Type B pancreatic cell (in vitro differentiated cells): ENCODE data around the gene XPNPEP1. TPM values are rescaled to one million over a fixed set of nuclear protein-coding genes. Genes with fewer than 3 reads are reported as not detected.

Source experiments
- DNase-seq: peaks from one replicate; pipeline ENCODE4 v3.0.0; 2021; ENCODE audit warnings: mixed read lengths; ENCODE audit not compliant: unreplicated experiment; ENCODE audit errors: extremely low spot score
- H3K27ac Mint-ChIP-seq: 2 replicates; pipeline ENCODE4 v1.8.0; 2021; ENCODE audit warnings: mild to moderate bottlenecking, mixed read lengths
- H3K27me3 Mint-ChIP-seq: 2 replicates; pipeline ENCODE4 v1.8.0; 2021; ENCODE audit warnings: mixed read lengths
- H3K36me3 Mint-ChIP-seq: 2 replicates; pipeline ENCODE4 v1.8.0; 2021; ENCODE audit warnings: mixed read lengths
- H3K4me1 Mint-ChIP-seq: one replicate; pipeline ENCODE4 v1.8.0; 2021; ENCODE audit warnings: mixed read lengths; ENCODE audit not compliant: unreplicated experiment
- H3K4me3 Mint-ChIP-seq: 2 replicates; pipeline ENCODE4 v1.8.0; 2021; ENCODE audit warnings: mild to moderate bottlenecking, mixed read lengths
- H3K9me3 Mint-ChIP-seq: 2 replicates; pipeline ENCODE4 v1.8.0; 2021; ENCODE audit warnings: mixed read lengths
- total RNA-seq: library from RNA; stranded (reverse); gene quantifications from 2 replicates; pipeline ENCODE4 v1.2.1, GENCODE V29; 2021; ENCODE audit warnings: low replicate concordance
- TF ChIP-seq, protein P1 (sequence below): fragments of 200-600 bp; sonication (generic); conservative IDR thresholded peaks from 2 replicates; pipeline ENCODE4 v1.5.0; 2021; ENCODE audit warnings: antibody characterized with exemption, mild to moderate bottlenecking

The XPNPEP1 gene
- total RNA-seq, 1 donor from 2014 or later = 76.6 TPM

- no peaks in the 10 kb centered on the region for H3K9me3 Mint-ChIP-seq
- TF ChIP-seq, protein P1, sequence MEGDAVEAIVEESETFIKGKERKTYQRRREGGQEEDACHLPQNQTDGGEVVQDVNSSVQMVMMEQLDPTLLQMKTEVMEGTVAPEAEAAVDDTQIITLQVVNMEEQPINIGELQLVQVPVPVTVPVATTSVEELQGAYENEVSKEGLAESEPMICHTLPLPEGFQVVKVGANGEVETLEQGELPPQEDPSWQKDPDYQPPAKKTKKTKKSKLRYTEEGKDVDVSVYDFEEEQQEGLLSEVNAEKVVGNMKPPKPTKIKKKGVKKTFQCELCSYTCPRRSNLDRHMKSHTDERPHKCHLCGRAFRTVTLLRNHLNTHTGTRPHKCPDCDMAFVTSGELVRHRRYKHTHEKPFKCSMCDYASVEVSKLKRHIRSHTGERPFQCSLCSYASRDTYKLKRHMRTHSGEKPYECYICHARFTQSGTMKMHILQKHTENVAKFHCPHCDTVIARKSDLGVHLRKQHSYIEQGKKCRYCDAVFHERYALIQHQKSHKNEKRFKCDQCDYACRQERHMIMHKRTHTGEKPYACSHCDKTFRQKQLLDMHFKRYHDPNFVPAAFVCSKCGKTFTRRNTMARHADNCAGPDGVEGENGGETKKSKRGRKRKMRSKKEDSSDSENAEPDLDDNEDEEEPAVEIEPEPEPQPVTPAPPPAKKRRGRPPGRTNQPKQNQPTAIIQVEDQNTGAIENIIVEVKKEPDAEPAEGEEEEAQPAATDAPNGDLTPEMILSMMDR = no peak
- H3K27me3 Mint-ChIP-seq = no peaks in the 10 kb centered on the region
- DNase-seq = no peak
- peaks cover 38% of the 10 kb centered on the region for H3K4me1 Mint-ChIP-seq
- H3K4me3 Mint-ChIP-seq = no peak overlapping the region
- H3K36me3 Mint-ChIP-seq = no peaks in the 10 kb centered on the region
- H3K27ac Mint-ChIP-seq = no peak overlapping the region
Measured at GRCh38 chr10:109932968-109933367, 9.7 kb upstream of the XPNPEP1 start.

GRCh38 chr10:109932391-109932790, 9.1 kb upstream of the XPNPEP1 start:
- H3K4me1 Mint-ChIP-seq = peaks cover 39% of the 10 kb centered on the region
- no peaks in the 10 kb centered on the region for H3K27me3 Mint-ChIP-seq
- no peaks in the 10 kb centered on the region for H3K36me3 Mint-ChIP-seq
- no peaks in the 10 kb centered on the region for H3K9me3 Mint-ChIP-seq
- DNase-seq = no peak
- H3K27ac Mint-ChIP-seq = no peak overlapping the region
- no peak overlapping the region for H3K4me3 Mint-ChIP-seq
- TF ChIP-seq, protein P1 = no peak

- Mint-ChIP-seq H3K9me3 (no peaks in the 10 kb centered on the region), H3K4me1 (peaks cover 39% of the 10 kb centered on the region), H3K36me3 (no peaks in the 10 kb centered on the region), H3K27ac (no peak overlapping the region), H3K27me3 (no peaks in the 10 kb centered on the region), H3K4me3 (no peak overlapping the region)
- TF ChIP-seq, protein P1 = no peak
- no peak for DNase-seq
Measured at GRCh38 chr10:109931163-109931562, 7.9 kb upstream of the XPNPEP1 start.

DNA sequence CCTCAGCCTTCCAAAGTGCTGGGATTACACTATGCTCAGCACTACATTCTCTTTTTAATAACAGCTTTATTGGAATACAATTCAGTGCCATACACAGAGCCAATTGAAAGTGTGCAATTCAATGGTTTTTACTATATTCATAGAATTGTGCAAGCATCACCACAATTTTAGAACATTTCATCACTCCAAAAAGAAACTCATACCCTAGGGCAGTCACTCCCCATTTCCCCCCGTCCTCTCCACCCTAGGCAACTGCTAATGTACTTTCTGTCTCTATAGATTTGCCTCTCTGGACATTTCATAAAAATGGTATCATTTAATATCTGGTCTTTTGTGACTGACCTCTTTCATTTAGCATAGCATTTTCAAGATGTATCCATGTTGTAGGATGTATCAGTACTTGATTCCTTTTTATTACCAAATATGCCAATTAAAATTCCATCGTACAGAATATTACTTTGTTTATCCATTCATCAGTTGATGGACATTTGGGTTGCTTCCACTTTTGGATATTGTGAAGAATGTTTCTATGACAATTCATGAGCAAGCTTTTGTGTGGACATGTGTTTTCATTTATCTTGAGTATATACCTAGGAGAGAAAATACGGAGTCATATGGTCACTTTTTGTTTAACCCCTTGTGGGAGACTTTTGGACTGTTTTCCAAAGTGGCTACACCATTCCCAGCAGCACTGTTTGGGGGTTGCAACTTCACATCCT, 6.3 kb upstream of the XPNPEP1 start:
- Mint-ChIP-seq H3K27ac (no peak overlapping the region), H3K27me3 (no peaks in the 10 kb centered on the region), H3K36me3 (no peaks in the 10 kb centered on the region), H3K4me3 (no peak overlapping the region), H3K9me3 (no peaks in the 10 kb centered on the region), H3K4me1 (peaks cover 30% of the 10 kb centered on the region)
- no peak for DNase-seq
- TF ChIP-seq, protein P1 = peak; percentile 36

GRCh38 chr10:109928475-109928891, 5.2 kb upstream of the XPNPEP1 start:
- TF ChIP-seq, protein P1 = no peak
- no peak for DNase-seq
- peaks cover 28% of the 10 kb centered on the region for H3K4me1 Mint-ChIP-seq
- no peaks in the 10 kb centered on the region for H3K36me3 Mint-ChIP-seq
- no peaks in the 10 kb centered on the region for H3K27me3 Mint-ChIP-seq
- no peaks in the 10 kb centered on the region for H3K9me3 Mint-ChIP-seq
- no peak overlapping the region for H3K4me3 Mint-ChIP-seq
- H3K27ac Mint-ChIP-seq = no peak overlapping the region
